Measurements from ENCODE around the gene APOA5. TPM values are rescaled to one million over a fixed set of nuclear protein-coding genes. Genes with fewer than 3 reads are reported as not detected.

APOA5 gene
- total RNA-seq, 1 donor from 2014 or later = not detected

GRCh38 chr11:116794851-116795250 is 3.2 kb upstream of the APOA5 start:
- H3K27me3 ChIP-seq = peaks cover 11% of the 10 kb centered on the region
- Mint-ChIP-seq H3K4me1 (peaks cover 5% of the 10 kb centered on the region), H3K9me3 (peaks cover 4% of the 10 kb centered on the region), H3K4me3 (no peak overlapping the region), H3K36me3 (no peaks in the 10 kb centered on the region), H3K27ac (no peak overlapping the region), H3K27me3 (ENCODE audit: insufficient read depth, low read depth) (peaks cover 6% of the 10 kb centered on the region)
- H3K36me3 ChIP-seq = no peaks in the 10 kb centered on the region
- H2AFZ ChIP-seq (replicated peaks) = no peak overlapping the region
- no peak for TF ChIP-seq EZH2phosphoT487 (IDR thresholded peaks at IDR 0.05)
- H3K4me2 ChIP-seq = no peak overlapping the region
- no peak overlapping the region for H3K4me3 ChIP-seq
- no peaks in the 10 kb centered on the region for H3K9me3 ChIP-seq (ENCODE audit: low read depth)
- H3K4me1 ChIP-seq = peaks cover 5% of the 10 kb centered on the region
- no peak overlapping the region for H3K9ac ChIP-seq
- H3K79me2 ChIP-seq (ENCODE audit: low read depth) = no peaks in the 10 kb centered on the region
- no peaks in the 10 kb centered on the region for H4K20me1 ChIP-seq (ENCODE audit: low read depth)
- no peak overlapping the region for H3K27ac ChIP-seq
- no peaks in the 10 kb centered on the region for H3F3A ChIP-seq (ENCODE audit: low read depth)
- no peak for DNase-seq (ENCODE audit: low spot score)

GRCh38 chr11:116793772-116794097 is 2.1 kb upstream of the APOA5 start:
- TF ChIP-seq EZH2 (IDR thresholded peaks at IDR 0.05) = no peak
- no peak for TF ChIP-seq EZH2phosphoT487 (IDR thresholded peaks at IDR 0.05)
- no peak for TF ChIP-seq CTCF (IDR thresholded peaks at IDR 0.05)
- no peak overlapping the region for H3K27ac ChIP-seq
- no peak overlapping the region for H3K4me3 Mint-ChIP-seq

GRCh38 chr11:116792869-116793771 is 1.4 kb upstream of the APOA5 start:
- no peak overlapping the region for H3K4me3 Mint-ChIP-seq
- Histone ChIP-seq H3K27me3 (peaks cover 11% of the 10 kb centered on the region), H3K4me2 (no peak overlapping the region), H3K4me3 (no peak overlapping the region), H3K9ac (no peak overlapping the region), H3K4me1 (peaks cover 5% of the 10 kb centered on the region), H3F3A (ENCODE audit: low read depth) (no peaks in the 10 kb centered on the region), H3K9me3 (ENCODE audit: low read depth) (no peaks in the 10 kb centered on the region), H4K20me1 (ENCODE audit: low read depth) (no peaks in the 10 kb centered on the region), H3K36me3 (no peaks in the 10 kb centered on the region), H2AFZ (replicated peaks) (no peak overlapping the region), H3K79me2 (ENCODE audit: low read depth) (no peaks in the 10 kb centered on the region), H3K27ac (no peak overlapping the region)
- peaks cover 4% of the 10 kb centered on the region for H3K9me3 Mint-ChIP-seq
- TF ChIP-seq EZH2 (IDR thresholded peaks at IDR 0.05) (no peak), EZH2phosphoT487 (IDR thresholded peaks at IDR 0.05) (no peak), CTCF (IDR thresholded peaks at IDR 0.05) (no peak)
- H3K4me1 Mint-ChIP-seq = peaks cover 7% of the 10 kb centered on the region
- no peak for DNase-seq (ENCODE audit: low spot score)
- H3K36me3 Mint-ChIP-seq = no peaks in the 10 kb centered on the region
- peaks cover 6% of the 10 kb centered on the region for H3K27me3 Mint-ChIP-seq (ENCODE audit: insufficient read depth, low read depth)
- no peak overlapping the region for H3K27ac Mint-ChIP-seq

More at GRCh38 chr11:116793772-116794097, 2.1 kb upstream of the APOA5 start:
- Histone ChIP-seq H2AFZ (replicated peaks) (no peak overlapping the region), H3K27me3 (peaks cover 11% of the 10 kb centered on the region), H3K9ac (no peak overlapping the region), H3K4me1 (peaks cover 5% of the 10 kb centered on the region), H4K20me1 (ENCODE audit: low read depth) (no peaks in the 10 kb centered on the region), H3K4me2 (no peak overlapping the region), H3K36me3 (no peaks in the 10 kb centered on the region), H3K9me3 (ENCODE audit: low read depth) (no peaks in the 10 kb centered on the region), H3F3A (ENCODE audit: low read depth) (no peaks in the 10 kb centered on the region), H3K4me3 (no peak overlapping the region), H3K79me2 (ENCODE audit: low read depth) (no peaks in the 10 kb centered on the region)
- DNase-seq (ENCODE audit: low spot score) = no peak
- Mint-ChIP-seq H3K4me1 (peaks cover 5% of the 10 kb centered on the region), H3K9me3 (peaks cover 4% of the 10 kb centered on the region), H3K27me3 (ENCODE audit: insufficient read depth, low read depth) (peaks cover 6% of the 10 kb centered on the region), H3K36me3 (no peaks in the 10 kb centered on the region), H3K27ac (no peak overlapping the region)

Data from neural progenitor cell (in vitro differentiated cells).